ENCODE results near the gene OPTN.
A peak's percentile ranks its signal among the peaks of the same experiment; 100 is the strongest.
"Not testable (repeated sequence)": the region's sequence is repeated elsewhere in the genome, so short reads cannot be mapped to it uniquely, and the experiment has no call there.

OPTN gene

DNA sequence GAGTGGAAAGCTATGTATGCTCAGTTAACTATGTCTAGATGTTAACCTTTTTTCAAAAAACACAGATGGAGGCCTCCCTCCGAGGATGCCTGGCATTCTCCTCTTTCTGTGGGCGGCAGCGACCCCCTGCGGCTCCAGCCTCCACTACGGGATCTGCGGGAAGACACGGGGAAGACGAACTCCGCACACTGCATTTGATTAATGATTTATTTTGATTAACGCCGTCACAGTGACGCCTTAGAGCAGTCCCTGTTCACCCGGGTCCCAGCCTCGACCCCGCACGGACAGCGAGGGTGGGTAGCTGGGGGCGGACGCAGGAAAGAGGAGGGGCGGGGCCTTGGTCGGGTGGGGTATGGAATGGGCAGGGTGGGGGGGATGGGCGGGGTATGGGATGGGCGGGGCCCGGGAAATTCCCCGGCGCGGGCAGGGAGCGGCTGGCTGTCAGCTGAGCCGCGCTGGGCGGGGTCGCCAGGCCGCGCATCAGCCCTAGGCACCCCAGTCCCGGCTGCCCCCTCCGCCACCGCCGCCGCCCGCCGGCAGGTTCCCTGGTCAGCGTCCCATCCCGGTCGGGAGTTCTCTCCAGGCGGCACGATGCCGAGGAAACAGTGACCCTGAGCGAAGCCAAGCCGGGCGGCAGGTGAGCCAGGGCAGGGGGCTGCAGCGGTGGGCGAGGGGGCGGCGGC lies at the start of gene OPTN:
Gene OPTN, plus strand, starts transcription at position 498 of the 683 bp plus-strand sequence. CDS start 8,960 bp downstream, outside the sequence.
- CTCF ChIA-PET = interaction anchor here (0.5 to 1.4 kb wide), 20 partner anchors 10 to 906 kb away, joined by 3 to 8 read pairs (median 3); no protein-coding TSS in a partner anchor
- TF ChIP-seq, protein P1, sequence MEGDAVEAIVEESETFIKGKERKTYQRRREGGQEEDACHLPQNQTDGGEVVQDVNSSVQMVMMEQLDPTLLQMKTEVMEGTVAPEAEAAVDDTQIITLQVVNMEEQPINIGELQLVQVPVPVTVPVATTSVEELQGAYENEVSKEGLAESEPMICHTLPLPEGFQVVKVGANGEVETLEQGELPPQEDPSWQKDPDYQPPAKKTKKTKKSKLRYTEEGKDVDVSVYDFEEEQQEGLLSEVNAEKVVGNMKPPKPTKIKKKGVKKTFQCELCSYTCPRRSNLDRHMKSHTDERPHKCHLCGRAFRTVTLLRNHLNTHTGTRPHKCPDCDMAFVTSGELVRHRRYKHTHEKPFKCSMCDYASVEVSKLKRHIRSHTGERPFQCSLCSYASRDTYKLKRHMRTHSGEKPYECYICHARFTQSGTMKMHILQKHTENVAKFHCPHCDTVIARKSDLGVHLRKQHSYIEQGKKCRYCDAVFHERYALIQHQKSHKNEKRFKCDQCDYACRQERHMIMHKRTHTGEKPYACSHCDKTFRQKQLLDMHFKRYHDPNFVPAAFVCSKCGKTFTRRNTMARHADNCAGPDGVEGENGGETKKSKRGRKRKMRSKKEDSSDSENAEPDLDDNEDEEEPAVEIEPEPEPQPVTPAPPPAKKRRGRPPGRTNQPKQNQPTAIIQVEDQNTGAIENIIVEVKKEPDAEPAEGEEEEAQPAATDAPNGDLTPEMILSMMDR (conservative IDR thresholded peaks at IDR 0.05; ENCODE audit: low read depth) = peak; percentile 70
- peak; percentile 90 for DNase-seq (ENCODE audit: low spot score)
- POLR2A ChIA-PET (ENCODE audit: low non-redundant PET) = no interaction called here
- peak within 1 kb of the TSS; percentile 89 for H3K27ac ChIP-seq

DNA sequence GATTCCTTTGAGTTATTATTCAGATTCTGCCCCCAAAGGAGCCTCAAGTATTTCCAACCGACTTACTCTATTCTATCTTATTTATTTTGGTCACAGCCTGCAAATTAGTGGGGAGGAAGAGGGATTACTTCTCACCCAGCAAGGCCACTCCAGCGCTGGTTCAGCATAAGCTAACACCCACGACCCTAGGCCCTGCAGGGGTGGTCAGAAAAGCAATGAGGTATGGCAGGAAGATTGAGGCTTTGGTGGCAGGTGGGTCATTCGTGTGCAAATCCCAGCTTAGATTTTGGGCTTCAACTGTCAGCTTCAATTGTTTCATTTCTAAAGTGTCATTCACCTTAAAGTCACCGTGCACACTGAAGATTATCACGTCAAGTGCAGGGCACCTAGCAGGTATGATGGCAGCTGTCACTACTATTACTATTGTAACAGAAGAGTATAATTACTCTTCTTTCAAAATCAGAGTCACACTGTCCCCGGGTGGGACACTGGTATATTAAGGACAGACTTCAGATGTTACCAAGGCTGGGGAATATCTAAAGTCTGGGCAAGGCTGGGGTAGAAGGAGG lies 48.8 kb upstream of the OPTN start:
- ChIA-PET POLR2A (ENCODE audit: low non-redundant PET) (no interaction called here), CTCF (interaction anchor here (0.8 kb wide), 1 partner anchor 13 kb away, joined by 3 read pairs; no protein-coding TSS in a partner anchor)

DNA sequence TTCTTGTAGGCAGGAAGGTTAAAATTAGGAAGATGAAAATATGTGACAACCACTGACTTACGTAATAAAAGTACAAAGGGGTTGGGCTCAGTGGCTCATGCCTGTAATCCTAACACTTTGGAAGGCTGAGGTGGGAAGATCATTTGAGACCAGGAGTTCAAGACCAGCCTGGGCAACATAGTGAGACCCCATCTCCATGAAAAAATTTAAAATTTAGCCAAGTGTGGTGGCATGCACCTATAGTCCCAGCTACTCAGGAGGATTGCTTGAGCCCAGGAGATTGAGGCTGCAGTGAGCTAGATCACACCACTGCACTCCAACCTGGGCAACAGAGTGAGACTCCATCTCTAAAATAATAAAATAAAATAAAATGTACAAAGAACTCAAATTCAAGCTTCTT lies 46.8 kb upstream of the OPTN start:
- POLR2A ChIA-PET (ENCODE audit: low non-redundant PET); H3K27ac ChIP-seq; DNase-seq (ENCODE audit: low spot score): not testable (repeated sequence)
- CTCF ChIA-PET = interaction anchor here (0.6 kb wide), 2 partner anchors 55 to 307 kb away, joined by 3 read pairs; no protein-coding TSS in a partner anchor

More for the DNA sequence above, 48.8 kb upstream of the OPTN start:
- DNase-seq (ENCODE audit: low spot score) = no peak
- no peak overlapping the region for H3K27ac ChIP-seq
- TF ChIP-seq, protein P1 (conservative IDR thresholded peaks at IDR 0.05; ENCODE audit: low read depth) = no peak

DNA sequence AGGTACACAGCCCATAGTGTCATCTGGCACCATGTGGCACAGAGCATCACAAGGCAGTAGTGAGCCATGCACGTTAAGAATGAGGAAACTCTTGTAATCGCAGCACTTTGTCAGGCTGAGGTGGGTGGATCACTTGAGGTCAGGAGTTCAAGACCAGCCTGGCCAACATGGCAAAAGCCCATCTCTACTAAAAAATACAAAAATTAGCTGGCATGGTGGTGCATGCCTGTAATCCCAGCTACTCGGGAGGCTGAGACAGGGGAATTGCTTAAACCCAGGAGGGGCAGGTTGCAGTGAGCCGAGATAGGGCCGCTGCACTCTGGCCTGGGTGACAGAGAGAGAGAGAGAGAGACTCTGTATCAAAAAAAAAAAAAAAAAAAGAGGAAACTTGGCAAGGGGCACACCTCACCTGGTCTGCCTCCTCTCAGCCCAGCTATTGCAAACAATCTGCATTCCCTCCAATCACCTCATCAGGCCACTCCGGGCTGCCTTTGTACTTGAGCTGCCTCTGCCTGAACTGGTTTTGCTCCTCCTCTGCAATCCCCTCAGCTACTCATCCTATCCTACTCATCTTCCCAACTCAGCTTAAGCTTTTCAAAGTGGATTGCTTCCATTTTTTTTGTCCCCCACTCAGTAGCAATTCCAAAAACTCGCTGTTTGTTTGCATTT lies 46.0 kb upstream of the OPTN start:
- TF ChIP-seq, protein P1 (conservative IDR thresholded peaks at IDR 0.05; ENCODE audit: low read depth) = no peak
- ChIA-PET CTCF (interaction anchor here (0.6 kb wide), 2 partner anchors 21 to 55 kb away, joined by 3 read pairs; no protein-coding TSS in a partner anchor), POLR2A (ENCODE audit: low non-redundant PET) (no interaction called here)
- H3K27ac ChIP-seq = no peak overlapping the region
- peak; percentile 26 for DNase-seq (ENCODE audit: low spot score)

DNA sequence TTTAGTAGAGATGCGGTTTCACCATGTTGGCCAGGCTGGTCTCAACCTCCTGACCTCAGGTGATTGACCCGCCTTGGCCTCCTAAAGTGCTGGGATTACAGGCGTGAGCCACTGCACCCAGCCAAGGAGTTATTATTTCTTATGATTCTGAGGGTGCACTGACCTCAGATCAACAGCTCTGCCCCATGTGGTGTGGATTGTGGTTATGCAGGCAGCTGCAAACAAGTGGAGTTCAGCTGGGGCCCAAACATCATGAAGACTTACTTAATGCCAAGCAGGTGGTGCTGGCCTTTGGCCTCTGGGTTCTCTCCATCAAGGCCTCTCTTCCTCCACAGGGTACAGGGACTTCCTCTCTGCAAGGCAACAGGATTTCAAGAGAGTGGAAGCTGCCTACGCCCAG lies 45.1 kb upstream of the OPTN start:
- H3K27ac ChIP-seq = no peak overlapping the region
- CTCF ChIA-PET = interaction anchor here (0.6 to 0.9 kb wide), 2 partner anchors 20 to 45 kb away, joined by 3 to 4 read pairs; no protein-coding TSS in a partner anchor
- DNase-seq (ENCODE audit: low spot score) = no peak
- TF ChIP-seq, protein P1 (conservative IDR thresholded peaks at IDR 0.05; ENCODE audit: low read depth) = no peak
- POLR2A ChIA-PET (ENCODE audit: low non-redundant PET) = no interaction called here

DNA sequence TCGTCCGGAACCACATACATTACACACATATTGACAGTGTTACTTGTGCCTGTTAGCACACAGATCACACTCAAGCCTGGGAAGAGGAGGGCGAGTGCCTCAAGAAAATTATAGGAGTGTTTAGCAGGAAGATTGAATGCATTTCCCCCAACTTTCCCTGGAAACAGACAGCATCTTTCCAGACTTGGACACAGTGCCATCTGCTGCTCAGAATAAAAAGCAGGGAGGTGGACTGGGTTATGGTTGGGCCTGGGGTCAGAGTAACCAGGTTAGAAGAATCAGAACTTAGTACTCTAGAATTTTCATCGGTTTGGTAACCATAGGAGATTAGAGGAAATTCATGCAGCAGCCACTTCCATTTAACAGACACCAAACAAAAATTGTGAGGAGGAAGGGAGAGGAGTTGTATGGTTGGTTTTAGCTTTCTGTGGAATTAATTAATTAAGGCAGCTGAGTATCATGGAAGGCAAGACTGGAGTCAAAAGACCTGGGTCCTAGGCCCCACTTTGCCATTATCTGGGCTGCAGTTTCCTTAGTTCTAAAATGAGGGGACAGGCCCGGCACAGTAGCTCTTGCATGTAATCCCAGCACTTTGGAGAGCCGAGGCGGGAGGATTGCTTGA lies 43.4 kb upstream of the OPTN start:
- CTCF ChIA-PET = interaction anchor here (0.6 to 1.5 kb wide), 3 partner anchors 18 to 339 kb away, joined by 3 to 6 read pairs (median 4); no protein-coding TSS in a partner anchor
- no peak overlapping the region for H3K27ac ChIP-seq
- TF ChIP-seq, protein P1 (conservative IDR thresholded peaks at IDR 0.05; ENCODE audit: low read depth) = peak; percentile 25
- DNase-seq (ENCODE audit: low spot score) = peak; percentile 38
- POLR2A ChIA-PET (ENCODE audit: low non-redundant PET) = no interaction called here
